GM23248 (cell line): ENCODE results near the gene HSPBAP1. TPM values are rescaled to one million over a fixed set of nuclear protein-coding genes. Genes with fewer than 3 reads are reported as not detected.

Source experiments
- DNase-seq: peaks from one replicate; pipeline ENCODE4 v3.0.0-alpha.2; 2015
- H2AFZ ChIP-seq: fragments of 200-600 bp; sonication (generic); 2 replicates; pipeline ENCODE4 v1.6.1; 2016; ENCODE audit warnings: antibody characterized with exemption
- H3F3A ChIP-seq: fragments of 200-600 bp; sonication (generic); 2 replicates; pipeline ENCODE4 v1.6.1; 2016; ENCODE audit warnings: mild to moderate bottlenecking, antibody characterized with exemption, mixed run types; ENCODE audit not compliant: insufficient read depth
- H3K27ac ChIP-seq: fragments of 200-600 bp; sonication (generic); 2 replicates; pipeline ENCODE4 v1.5.1; 2016; ENCODE audit warnings: mild to moderate bottlenecking
- H3K27me3 ChIP-seq: fragments of 200-600 bp; sonication (generic); replicated peaks from 2 replicates; pipeline ENCODE4 v1.6.1; 2016; ENCODE audit warnings: mild to moderate bottlenecking; ENCODE audit not compliant: insufficient read depth
- H3K36me3 ChIP-seq: fragments of 200-600 bp; sonication (generic); 2 replicates; pipeline ENCODE4 v1.6.1; 2016; ENCODE audit warnings: low read depth, mild to moderate bottlenecking
- H3K4me1 ChIP-seq: fragments of 200-600 bp; sonication (generic); 2 replicates; pipeline ENCODE4 v1.6.1; 2016; ENCODE audit warnings: mild to moderate bottlenecking; ENCODE audit not compliant: insufficient read depth
- H3K4me2 ChIP-seq: fragments of 200-600 bp; sonication (generic); one replicate; pipeline ENCODE4 v1.6.1; 2016; ENCODE audit warnings: mild to moderate bottlenecking; ENCODE audit not compliant: unreplicated experiment
- H3K4me3 ChIP-seq: fragments of 200-600 bp; sonication (generic); 2 replicates; pipeline ENCODE4 v1.5.1; 2016; ENCODE audit warnings: mild to moderate bottlenecking
- H3K79me2 ChIP-seq: fragments of 200-600 bp; sonication (generic); 2 replicates; pipeline ENCODE4 v1.6.1; 2016; ENCODE audit warnings: mild to moderate bottlenecking; ENCODE audit not compliant: insufficient read depth
- H3K9ac ChIP-seq: fragments of 200-600 bp; sonication (generic); 2 replicates; pipeline ENCODE4 v1.6.1; 2016; ENCODE audit warnings: mild to moderate bottlenecking
- H3K9me2 ChIP-seq: fragments of 200-600 bp; sonication (generic); 2 replicates; pipeline ENCODE4 v1.6.1; 2016; ENCODE audit warnings: mixed run types, mild to moderate bottlenecking, moderate library complexity; ENCODE audit not compliant: insufficient read depth
- H3K9me3 ChIP-seq: fragments of 200-600 bp; sonication (generic); one replicate; pipeline ENCODE4 v1.6.1; 2017; ENCODE audit warnings: low read depth
- H4K20me1 ChIP-seq: fragments of 200-600 bp; sonication (generic); 2 replicates; pipeline ENCODE4 v1.6.0; 2016; ENCODE audit not compliant: insufficient read depth
- EZH2 ChIP-seq: fragments of 200-600 bp; sonication (generic); IDR thresholded peaks from 2 replicates; pipeline ENCODE4 v1.6.1; 2018; ENCODE audit warnings: antibody characterized with exemption, mild to moderate bottlenecking; ENCODE audit not compliant: insufficient read depth, poor library complexity, severe bottlenecking
- EZH2phosphoT487 ChIP-seq: fragments of 200-600 bp; sonication (generic); IDR thresholded peaks from 2 replicates; pipeline ENCODE4 v1.6.1; 2018; ENCODE audit warnings: antibody characterized with exemption, moderate library complexity, mild to moderate bottlenecking, low read depth; ENCODE audit not compliant: insufficient read depth
- WGBS, 2 experiments: methylation state at CpG; one replicate each; pipeline ENCODE4 v1.1.6; 2015 to 2017; ENCODE audit warnings: low lambda C conversion rate in 2 of 2, low coverage in 1 of 2; ENCODE audit errors: missing lambda C conversion rate in 2 of 2; 5-methylcytosine and 5-hydroxymethylcytosine counted together
- in situ Hi-C: fragments of 300-500 bp; cut with MboI; formaldehyde crosslinking; loops from 2 replicates; pipeline ENCODE4 v1.15.0; 2020
- polyA plus RNA-seq: library from polyadenylated mRNA; unstranded; fragments of >200 nt; fragmentation: Nextera tagmentation; extraction: Ambion mirVana; gene quantifications from 2 replicates; pipeline ENCODE4 v1.2.1, GENCODE V29; 2016
- total RNA-seq: library from RNA; depleted of rRNA; stranded (reverse); fragments of >200 nt; shearing (Covaris generic); gene quantifications from 2 replicates; pipeline ENCODE4 v1.2.3, GENCODE V29; 2014; rRNA removed

Gene HSPBAP1, protein sequence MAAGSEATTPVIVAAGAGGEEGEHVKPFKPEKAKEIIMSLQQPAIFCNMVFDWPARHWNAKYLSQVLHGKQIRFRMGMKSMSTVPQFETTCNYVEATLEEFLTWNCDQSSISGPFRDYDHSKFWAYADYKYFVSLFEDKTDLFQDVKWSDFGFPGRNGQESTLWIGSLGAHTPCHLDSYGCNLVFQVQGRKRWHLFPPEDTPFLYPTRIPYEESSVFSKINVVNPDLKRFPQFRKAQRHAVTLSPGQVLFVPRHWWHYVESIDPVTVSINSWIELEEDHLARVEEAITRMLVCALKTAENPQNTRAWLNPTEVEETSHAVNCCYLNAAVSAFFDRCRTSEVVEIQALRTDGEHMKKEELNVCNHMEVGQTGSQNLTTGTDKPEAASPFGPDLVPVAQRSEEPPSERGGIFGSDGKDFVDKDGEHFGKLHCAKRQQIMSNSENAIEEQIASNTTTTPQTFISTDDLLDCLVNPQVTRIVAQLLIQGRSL
- total RNA-seq: 2.0 and 4.0 TPM in 2 replicates
- polyA plus RNA-seq: 4.3 and 4.7 TPM in 2 replicates

DNA sequence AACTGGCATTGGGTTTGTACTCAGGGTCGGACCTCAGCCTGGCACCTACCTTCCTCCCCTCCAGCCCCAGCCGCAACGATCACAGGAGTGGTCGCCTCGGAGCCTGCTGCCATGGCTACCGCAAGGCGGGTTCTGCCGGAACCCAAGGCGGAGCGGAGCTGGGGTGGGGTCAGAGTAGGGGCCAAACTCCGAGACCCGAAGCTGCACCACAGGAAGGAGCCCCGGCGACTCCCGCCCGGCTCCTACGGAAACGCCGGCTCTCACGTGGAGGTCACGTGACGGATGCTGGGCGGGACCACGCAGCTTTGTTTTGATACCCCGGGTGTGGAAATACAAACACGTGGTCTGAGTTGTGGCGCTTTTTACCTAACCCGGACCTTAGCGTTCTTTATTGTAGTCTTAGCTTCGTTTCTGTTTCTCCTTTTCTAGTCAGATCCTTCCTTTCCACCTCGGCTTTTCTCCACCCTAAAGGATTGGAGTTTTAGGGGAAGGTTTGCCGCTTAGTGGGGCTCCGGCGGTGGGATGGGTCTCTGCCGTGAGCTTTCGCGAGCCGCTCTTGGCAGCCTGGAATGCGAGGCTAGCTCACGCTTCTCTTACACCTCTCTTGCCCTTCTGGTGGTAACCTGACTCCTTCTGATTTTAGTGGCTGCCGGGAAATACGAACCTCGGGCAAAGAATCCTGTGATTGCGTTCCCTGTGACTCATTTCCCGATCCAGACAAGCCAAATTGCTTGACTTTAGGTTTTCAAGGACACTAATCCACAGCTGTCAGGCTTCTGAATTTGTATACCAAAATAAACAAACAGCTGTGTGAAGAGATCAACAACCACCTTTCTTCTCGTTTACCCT is at the start of gene HSPBAP1:
Gene HSPBAP1 (minus strand): TSS at position 264 of the 849 bp plus-strand sequence. CDS start 151 bp downstream, at position 113.
- Histone ChIP-seq H3F3A (peaks cover 5% of the 10 kb centered on the region; the same call in 1 of the 2 replicates), H3K27ac (peak within 1 kb of the TSS; percentile 95), H3K27me3 (no peaks in the 10 kb centered on the region), H3K4me1 (peaks cover 14% of the 10 kb centered on the region), H3K9ac (peak within 1 kb of the TSS; percentile 90), H4K20me1 (no peaks in the 10 kb centered on the region), H2AFZ (peak within 1 kb of the TSS; percentile 98), H3K4me3 (peak within 1 kb of the TSS; percentile 84), H3K36me3 (no peaks in the 10 kb centered on the region), H3K9me3 (no peaks in the 10 kb centered on the region), H3K79me2 (peaks cover 15% of the 10 kb centered on the region), H3K4me2 (peak within 1 kb of the TSS; percentile 86), H3K9me2 (no peaks in the 10 kb centered on the region)
- in situ Hi-C loops: no loop called here
- WGBS, 2 experiments: 0 to 1% methylated on average over 45 to 46 of the region's 46 CpGs
- TF ChIP-seq EZH2phosphoT487 (no peak), EZH2 (no peak)
- DNase-seq: peak; percentile 93

DNA sequence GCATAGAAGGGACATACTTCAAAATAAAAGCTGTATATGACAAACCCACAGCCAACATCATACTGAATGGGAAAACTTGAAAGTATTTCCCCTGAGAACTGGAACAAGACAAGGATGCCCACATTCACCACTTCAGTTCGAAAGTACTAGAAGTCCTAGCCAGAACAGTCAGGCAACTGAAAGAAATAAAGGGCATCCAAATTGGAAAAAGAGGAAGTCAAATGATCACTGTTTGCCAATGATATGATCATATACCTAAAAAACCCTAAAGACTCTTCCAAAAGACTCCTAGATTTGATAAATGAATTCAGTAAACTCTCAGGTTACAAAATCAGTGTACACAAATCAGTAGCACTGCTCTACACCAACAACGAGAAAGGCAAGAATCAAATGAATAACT is 42.0 kb upstream of the HSPBAP1 start:
- no peaks in the 10 kb centered on the region for H3K27me3 ChIP-seq
- H3K4me1 ChIP-seq: no peaks in the 10 kb centered on the region
- no peak for DNase-seq
- no peaks in the 10 kb centered on the region for H3K79me2 ChIP-seq
- 95 to 98% methylated on average over 2 of the region's 2 CpGs for WGBS, 2 experiments
- in situ Hi-C loops: no loop called here
- H3K4me2 ChIP-seq: no peak overlapping the region
- TF ChIP-seq EZH2 (no peak), EZH2phosphoT487 (no peak)
- H3K4me3 ChIP-seq: no peak overlapping the region
- H3K9ac ChIP-seq: no peak overlapping the region
- H3K9me3 ChIP-seq: no peaks in the 10 kb centered on the region
- no peaks in the 10 kb centered on the region for H3F3A ChIP-seq
- H2AFZ ChIP-seq: no peak overlapping the region
- no peaks in the 10 kb centered on the region for H3K9me2 ChIP-seq
- H3K27ac ChIP-seq: no peak overlapping the region
- no peaks in the 10 kb centered on the region for H4K20me1 ChIP-seq
- no peaks in the 10 kb centered on the region for H3K36me3 ChIP-seq

DNA sequence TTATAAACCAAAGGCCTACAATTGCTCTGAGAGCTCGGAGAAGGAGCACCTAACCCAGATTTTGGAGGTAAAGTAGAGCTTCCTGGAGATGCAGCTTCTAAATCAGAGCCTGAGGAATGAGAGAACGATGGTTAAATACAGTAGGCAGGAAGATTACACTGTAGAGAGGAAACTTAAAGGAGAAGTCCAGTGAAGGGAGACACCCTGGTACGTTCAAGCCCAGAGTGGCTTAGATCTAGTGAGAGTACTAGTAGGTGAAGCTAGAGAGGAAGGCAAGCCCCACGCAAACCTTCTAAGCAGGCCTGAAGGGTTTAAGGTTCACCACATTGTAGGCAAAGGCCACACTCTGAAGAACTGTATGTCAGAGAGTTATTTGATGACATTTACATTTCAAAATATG is 34.6 kb upstream of the HSPBAP1 start:
- Histone ChIP-seq H3K27ac (no peak overlapping the region), H3K79me2 (no peaks in the 10 kb centered on the region), H3K4me3 (no peak overlapping the region), H3K36me3 (no peaks in the 10 kb centered on the region), H3K9me2 (no peaks in the 10 kb centered on the region), H3K9me3 (no peaks in the 10 kb centered on the region), H4K20me1 (no peaks in the 10 kb centered on the region), H3F3A (no peaks in the 10 kb centered on the region), H3K27me3 (no peaks in the 10 kb centered on the region), H3K9ac (no peak overlapping the region), H2AFZ (no peak overlapping the region), H3K4me2 (no peak overlapping the region), H3K4me1 (no peaks in the 10 kb centered on the region)
- WGBS, 2 experiments: 95 to 96% methylated on average over 4 of the region's 4 CpGs
- TF ChIP-seq EZH2phosphoT487 (no peak), EZH2 (no peak)
- in situ Hi-C loops: no loop called here
- no peak for DNase-seq

DNA sequence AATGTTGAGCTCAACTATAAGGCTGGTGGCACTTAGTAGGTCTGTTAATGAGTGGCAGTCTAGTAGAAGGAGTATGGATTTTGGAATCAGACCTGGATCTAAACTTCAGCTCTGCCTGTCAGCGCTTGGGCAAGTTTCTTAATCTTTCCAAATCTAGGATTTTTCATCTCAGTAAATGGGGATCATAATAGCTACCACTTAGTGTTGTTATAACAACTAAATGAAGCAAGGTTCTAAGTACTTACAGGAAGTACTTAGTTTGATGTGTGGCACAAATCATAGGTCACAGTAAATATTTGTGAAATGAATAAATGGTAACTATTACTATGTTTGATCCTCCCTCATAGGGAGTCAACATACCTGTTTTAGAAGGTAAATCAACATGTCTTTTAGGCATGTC is 32.6 kb upstream of the HSPBAP1 start:
- no peaks in the 10 kb centered on the region for H3K36me3 ChIP-seq
- in situ Hi-C loops: no loop called here
- TF ChIP-seq EZH2: no peak
- no peak for TF ChIP-seq EZH2phosphoT487
- H3F3A ChIP-seq: no peaks in the 10 kb centered on the region
- H3K9me2 ChIP-seq: no peaks in the 10 kb centered on the region
- H3K79me2 ChIP-seq: no peaks in the 10 kb centered on the region
- H2AFZ ChIP-seq: no peak overlapping the region
- no peaks in the 10 kb centered on the region for H3K27me3 ChIP-seq
- DNase-seq: no peak
- no peaks in the 10 kb centered on the region for H4K20me1 ChIP-seq
- H3K4me3 ChIP-seq: no peak overlapping the region
- no peak overlapping the region for H3K27ac ChIP-seq
- no peak overlapping the region for H3K4me2 ChIP-seq
- H3K9me3 ChIP-seq: no peaks in the 10 kb centered on the region
- 93 to 100% methylated on average over 1 of the region's 1 CpG for WGBS, 2 experiments
- H3K4me1 ChIP-seq: no peaks in the 10 kb centered on the region
- H3K9ac ChIP-seq: no peak overlapping the region
